SHP77 treated with DMSO at 0.1 percent for 48 hours (cell line): ENCODE data around the gene SPDYE2.
"Not testable (repeated sequence)": the region's sequence is repeated elsewhere in the genome, so short reads cannot be mapped to it uniquely, and the experiment has no call there.

Experiments used
- DNase-seq: peaks from one replicate; lab custom pipeline; 2025; lab: John Stamatoyannopoulos, UW

The SPDYE2 gene

DNA sequence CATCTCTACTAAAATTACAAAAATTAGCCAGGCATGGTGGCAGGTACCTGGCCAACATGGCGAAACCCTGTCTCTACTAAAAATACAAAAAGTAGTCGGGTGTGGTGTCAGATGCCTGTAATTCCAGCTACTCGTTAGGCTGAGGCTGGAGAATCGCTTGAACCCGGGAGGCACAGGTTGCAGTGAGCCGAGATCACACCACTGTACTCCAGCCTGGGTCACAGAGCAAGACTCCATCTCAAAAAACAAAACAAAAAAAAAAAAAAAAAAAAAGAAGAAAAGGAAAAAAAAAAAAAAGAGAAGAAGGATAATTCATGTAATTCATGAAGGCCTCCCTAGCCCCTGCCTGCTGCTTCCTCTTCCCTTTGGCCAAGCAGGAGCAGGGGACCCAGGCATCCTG lies 10.4 kb upstream of the SPDYE2 start:
- not testable (repeated sequence) for DNase-seq

GRCh38 chr7:102542083-102542482 lies 8.9 kb upstream of the SPDYE2 start:
- not testable (repeated sequence) for DNase-seq

DNA sequence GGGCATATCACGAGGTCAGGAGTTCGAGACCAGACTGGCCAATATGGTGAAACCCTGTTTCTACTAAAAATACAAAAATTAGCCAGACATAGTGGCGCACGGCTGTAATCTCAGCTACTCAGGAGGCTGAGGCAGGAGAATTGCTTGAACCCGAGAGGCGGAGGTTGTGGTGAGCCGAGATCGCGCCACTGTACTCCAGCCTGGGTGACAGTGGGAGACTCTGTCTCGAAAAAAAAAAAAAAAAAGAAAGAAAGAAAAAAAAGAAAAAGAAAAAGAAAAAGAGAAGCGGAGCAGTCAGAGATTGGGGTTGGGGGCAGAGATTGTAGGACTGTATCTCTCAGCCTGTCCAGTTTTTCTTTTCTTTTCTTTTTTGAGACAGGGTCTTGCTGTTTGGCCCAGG lies 8.3 kb upstream of the SPDYE2 start:
- DNase-seq, result not testable (repeated sequence)

- DNase-seq, result not testable (repeated sequence)
Observed at GRCh38 chr7:102543596-102543995, 7.4 kb upstream of the SPDYE2 start, which contains the start of gene UPK3BL2. TSS of gene UPK3BL2 (minus strand) at chr7:102543696. CDS start at chr7:102543636, 60 bp downstream.

- not testable (repeated sequence) for DNase-seq
Observed at GRCh38 chr7:102544372-102544771, 6.7 kb upstream of the SPDYE2 start.

DNA sequence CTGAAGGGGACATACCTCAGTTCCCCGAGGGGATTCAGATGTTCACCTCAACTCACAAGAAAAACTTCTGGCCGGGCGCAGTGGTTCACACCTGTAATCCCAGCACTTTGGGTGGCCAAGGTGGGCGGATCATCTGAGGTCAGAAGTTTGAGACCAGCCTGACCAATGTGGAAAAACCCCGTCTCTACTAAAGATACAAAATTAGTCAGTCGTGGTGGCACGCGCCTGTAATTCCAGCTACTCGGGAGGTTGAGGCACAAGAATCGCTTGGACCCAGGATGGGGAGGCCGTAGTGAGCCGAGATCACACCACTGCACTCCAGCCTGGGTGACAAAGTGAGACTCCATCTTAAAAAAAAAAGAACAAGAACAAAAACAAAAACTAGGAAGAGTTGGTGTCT lies 5.7 kb upstream of the SPDYE2 start:
- DNase-seq, result not testable (repeated sequence)

- DNase-seq, result not testable (repeated sequence)
Observed at GRCh38 chr7:102546353-102546752, 4.7 kb upstream of the SPDYE2 start.

DNA sequence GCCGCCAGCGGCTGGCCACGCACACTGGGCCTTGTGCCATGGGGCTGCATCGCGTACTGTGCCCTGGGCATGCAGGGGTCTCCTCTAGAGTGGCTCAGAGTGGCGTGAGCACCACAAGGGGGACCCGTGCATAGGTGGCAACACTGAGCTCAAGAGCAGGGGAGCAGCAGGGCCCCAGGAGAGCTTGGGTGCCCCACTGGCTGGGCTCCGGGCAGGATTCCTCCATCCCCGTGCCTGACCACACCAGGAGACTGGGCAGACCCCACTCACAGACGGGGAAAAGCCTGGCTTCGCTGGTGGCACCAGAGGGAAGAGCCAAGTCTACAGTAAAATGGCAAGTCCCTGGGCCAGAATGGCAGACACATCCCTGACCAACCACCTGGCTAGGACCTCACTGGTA lies 17.6 kb downstream of the SPDYE2 start:
- not testable (repeated sequence) for DNase-seq

- DNase-seq, result not testable (repeated sequence)
Observed at GRCh38 chr7:102572261-102573239, 21.5 kb downstream of the SPDYE2 start, which contains the start of gene POLR2J3. TSS of gene POLR2J3 (minus strand) at chr7:102572583. CDS start at chr7:102572521, 62 bp downstream.

GRCh38 chr7:102574607-102575006 lies 23.6 kb downstream of the SPDYE2 start:
- not testable (repeated sequence) for DNase-seq

DNA sequence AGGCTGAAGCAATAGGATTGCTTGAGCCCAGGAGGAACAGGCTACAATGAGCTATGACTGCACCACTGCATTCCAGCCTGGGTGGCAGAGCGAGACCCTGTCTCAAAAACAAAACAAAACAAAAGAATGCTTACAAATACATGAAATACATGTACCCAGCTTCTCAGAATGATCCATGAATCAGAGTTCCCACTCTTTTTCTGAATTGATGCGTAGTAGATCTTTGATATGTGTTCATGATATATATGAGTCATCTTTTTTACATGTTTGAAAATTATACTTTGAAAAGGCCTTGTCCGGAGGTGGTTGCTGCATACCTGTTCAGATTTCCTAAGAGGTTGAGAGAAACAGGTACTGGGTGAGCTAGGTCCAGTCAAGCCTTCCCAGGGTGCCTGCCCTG lies 25.3 kb downstream of the SPDYE2 start:
- DNase-seq, result not testable (repeated sequence)

DNA sequence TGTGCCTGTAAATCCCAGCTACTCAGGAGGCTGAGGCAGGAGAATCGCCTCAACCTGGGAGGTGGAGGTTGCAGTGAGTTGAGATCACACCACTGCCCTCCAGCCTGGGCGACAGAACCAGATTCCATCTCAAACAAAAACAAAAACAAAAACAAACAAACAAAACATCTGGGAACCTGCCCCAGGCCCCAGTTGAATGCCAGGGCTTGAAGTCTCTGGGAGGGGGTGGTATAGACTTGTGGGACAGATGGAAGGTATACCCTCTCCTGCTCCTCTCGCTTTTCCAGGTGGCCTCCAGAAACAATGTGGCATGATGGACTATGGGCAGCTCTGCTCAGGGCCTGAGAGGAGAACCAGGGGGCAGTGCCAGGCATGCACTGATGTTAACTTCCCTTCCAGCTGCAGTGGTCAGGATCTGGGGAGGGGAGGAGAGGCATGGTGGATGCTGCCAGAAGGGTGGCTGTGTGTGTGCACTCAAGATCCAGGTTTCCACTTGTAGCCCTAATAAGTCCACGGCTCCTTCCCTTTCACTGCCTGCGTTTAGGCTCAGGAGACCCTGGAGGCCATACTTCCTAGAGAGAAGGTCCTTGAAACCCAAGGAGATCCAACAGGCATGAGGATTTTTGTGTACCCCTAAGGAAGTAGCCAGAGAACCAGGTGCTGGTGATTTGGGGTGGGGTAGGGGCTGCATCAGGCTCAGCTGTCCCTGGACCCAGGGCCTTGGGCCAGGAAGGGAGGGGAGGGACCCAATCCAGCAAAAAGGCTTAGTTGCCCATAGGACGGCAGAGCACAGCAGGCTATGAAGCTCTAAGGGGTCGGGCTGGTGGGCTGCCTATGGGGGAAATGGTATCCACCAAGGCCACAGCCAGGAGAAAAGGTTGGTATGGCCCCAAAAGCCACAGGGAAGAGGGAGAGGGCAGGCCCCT lies 26.6 kb downstream of the SPDYE2 start:
- not testable (repeated sequence) for DNase-seq

GRCh38 chr7:102578486-102578885 lies 27.5 kb downstream of the SPDYE2 start:
- not testable (repeated sequence) for DNase-seq

- DNase-seq, result not testable (repeated sequence)
Observed at GRCh38 chr7:102581722-102582121, 30.7 kb downstream of the SPDYE2 start.

GRCh38 chr7:102583495-102583894 lies 32.5 kb downstream of the SPDYE2 start:
- DNase-seq, result not testable (repeated sequence)

DNA sequence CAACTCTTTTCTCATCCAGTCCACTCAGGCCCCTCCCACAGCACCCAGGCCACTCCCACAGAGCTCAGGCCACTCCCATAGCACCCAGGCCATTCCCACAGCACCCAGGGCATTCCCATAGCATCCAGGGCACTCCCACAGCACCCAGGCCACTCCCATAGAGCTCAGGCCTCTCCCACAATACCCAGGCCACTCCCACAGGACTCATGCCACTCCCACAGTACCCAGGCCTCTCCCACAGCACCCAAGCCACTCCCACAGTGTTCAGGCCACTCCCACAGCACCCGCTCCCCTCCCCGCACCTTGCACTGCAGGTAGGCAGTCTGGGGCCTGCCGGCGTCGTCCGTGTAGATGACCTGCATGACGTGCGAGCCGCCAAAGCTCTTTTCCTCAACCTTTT lies 38.8 kb downstream of the SPDYE2 start:
- not testable (repeated sequence) for DNase-seq

DNA sequence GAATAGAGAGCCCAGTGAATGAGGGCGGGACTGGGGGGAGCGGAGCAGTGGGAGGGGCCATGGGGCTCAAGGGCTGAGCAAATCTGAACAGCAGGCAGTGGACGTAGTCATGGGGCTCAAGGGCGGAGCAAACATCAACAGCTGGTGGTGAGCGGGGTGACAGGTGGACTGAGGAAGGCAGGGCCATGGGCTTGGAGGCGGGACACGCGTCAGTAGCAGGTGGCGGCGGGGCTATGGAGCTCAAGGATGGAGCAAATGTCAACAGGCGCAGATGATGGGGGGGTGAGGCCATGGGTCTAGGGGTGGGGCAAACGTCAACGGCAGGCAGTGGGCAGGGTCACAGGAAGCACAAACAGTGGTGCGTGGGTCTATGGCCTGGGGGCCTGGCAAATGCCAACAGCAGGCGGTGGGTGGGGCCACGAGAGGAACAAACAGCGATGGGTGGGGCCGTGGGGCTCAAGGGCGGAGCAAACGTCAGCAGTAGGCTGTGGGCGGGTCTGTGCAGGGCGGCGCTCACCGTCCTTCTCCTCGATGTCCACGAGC lies 41.5 kb downstream of the SPDYE2 start:
- not testable (repeated sequence) for DNase-seq

DNA sequence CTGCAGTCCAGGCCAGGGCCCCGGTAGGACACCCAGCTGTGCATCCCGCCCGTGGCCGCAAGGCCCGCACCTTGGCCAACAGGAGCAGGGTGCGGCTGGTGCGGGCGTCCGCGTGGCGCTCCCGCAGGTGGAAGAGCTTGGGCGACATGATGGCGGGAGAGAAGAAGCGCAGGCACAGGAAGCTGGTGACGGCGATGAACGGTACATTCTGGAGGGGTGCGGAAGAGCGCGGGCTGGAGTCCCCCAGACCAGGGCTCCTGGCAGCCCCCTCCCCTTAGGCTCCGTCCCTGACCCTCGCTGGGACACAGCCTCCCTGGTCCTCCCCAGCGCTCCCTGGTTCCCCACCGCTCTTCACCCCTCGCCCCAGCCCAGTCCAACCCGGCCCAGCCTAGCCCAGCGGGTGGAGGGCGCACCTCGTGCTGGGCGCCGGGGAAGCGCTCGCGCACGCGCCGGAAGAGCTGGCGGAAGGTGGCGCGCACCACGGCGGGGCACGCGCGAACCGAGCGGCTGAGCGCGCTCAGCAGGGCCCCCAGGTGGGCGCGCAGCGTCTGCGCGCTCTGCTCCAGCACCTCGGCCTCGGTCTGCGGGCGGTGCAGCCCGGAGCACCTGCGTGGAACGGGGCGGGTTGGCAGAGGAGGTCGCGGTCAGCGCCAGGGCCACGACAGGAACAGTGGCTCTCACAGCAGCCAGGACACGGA lies 42.8 kb downstream of the SPDYE2 start:
- DNase-seq, result not testable (repeated sequence)

- not testable (repeated sequence) for DNase-seq
Observed at GRCh38 chr7:102596036-102596435, 45.0 kb downstream of the SPDYE2 start.

- DNase-seq, result not testable (repeated sequence)
Observed at GRCh38 chr7:102599699-102600098, 48.7 kb downstream of the SPDYE2 start.

GRCh38 chr7:102602317-102602716 lies 51.3 kb downstream of the SPDYE2 start:
- DNase-seq, result not testable (repeated sequence)
